Bronchial epithelial cell (primary cell): ENCODE results near the gene NAXE. TPM values are rescaled to one million over a fixed set of nuclear protein-coding genes. Genes with fewer than 3 reads are reported as not detected.

ENCODE experiments used
- DNase-seq: peaks from one replicate; pipeline ENCODE4 v3.0.0-alpha.2; 2010; ENCODE audit warnings: low read depth
- FAIRE-seq: peaks from 2 replicates; lab custom pipeline; 2011; peaks lifted over from hg19 to GRCh38; lab: Jason Lieb, UNC
- H3K27me3 ChIP-seq: 2 replicates; pipeline ENCODE4 v1.5.1; 2011; ENCODE audit warnings: low read length; ENCODE audit not compliant: control insufficient read depth, insufficient read depth
- H3K36me3 ChIP-seq: 2 replicates; pipeline ENCODE4 v1.5.1; 2011; ENCODE audit warnings: low read length; ENCODE audit not compliant: control insufficient read depth, insufficient read depth
- H3K4me3 ChIP-seq: 2 replicates; pipeline ENCODE4 v1.5.1; 2011; ENCODE audit warnings: mild to moderate bottlenecking, low read depth, low read length, control low read depth
- total RNA-seq: library from RNA; depleted of rRNA; stranded (reverse); fragments of >200 nt; gene quantifications from 2 replicates; pipeline ENCODE4 v1.2.1, GENCODE V29; 2014
- TF ChIP-seq, protein P1 (sequence below): IDR thresholded peaks from 2 replicates; pipeline ENCODE4 v1.5.1; 2011; ENCODE audit warnings: mild to moderate bottlenecking, moderate library complexity, low read length, control low read depth, inconsistent platforms; ENCODE audit not compliant: insufficient read depth, severe bottlenecking

The NAXE gene
- total RNA-seq, 1 donor from 2014 or later, result 142 TPM

GRCh38 chr1:156571261-156571852 is 20.2 kb upstream of the NAXE start:
- TF ChIP-seq, protein P1, sequence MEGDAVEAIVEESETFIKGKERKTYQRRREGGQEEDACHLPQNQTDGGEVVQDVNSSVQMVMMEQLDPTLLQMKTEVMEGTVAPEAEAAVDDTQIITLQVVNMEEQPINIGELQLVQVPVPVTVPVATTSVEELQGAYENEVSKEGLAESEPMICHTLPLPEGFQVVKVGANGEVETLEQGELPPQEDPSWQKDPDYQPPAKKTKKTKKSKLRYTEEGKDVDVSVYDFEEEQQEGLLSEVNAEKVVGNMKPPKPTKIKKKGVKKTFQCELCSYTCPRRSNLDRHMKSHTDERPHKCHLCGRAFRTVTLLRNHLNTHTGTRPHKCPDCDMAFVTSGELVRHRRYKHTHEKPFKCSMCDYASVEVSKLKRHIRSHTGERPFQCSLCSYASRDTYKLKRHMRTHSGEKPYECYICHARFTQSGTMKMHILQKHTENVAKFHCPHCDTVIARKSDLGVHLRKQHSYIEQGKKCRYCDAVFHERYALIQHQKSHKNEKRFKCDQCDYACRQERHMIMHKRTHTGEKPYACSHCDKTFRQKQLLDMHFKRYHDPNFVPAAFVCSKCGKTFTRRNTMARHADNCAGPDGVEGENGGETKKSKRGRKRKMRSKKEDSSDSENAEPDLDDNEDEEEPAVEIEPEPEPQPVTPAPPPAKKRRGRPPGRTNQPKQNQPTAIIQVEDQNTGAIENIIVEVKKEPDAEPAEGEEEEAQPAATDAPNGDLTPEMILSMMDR, result no peak
- Histone ChIP-seq H3K4me3 (peak overlapping the region; percentile 54), H3K27me3 (no peaks in the 10 kb centered on the region), H3K36me3 (no peaks in the 10 kb centered on the region)
- FAIRE-seq (no peak), DNase-seq (peak; percentile 93)

GRCh38 chr1:156571919-156572662 is 19.5 kb upstream of the NAXE start, which contains the start of gene IQGAP3:
Gene IQGAP3 (minus strand): TSS chr1:156572565. CDS start chr1:156572529, 36 bp downstream.
- H3K27me3 ChIP-seq, result no peaks in the 10 kb centered on the region
- no peaks in the 10 kb centered on the region for H3K36me3 ChIP-seq
- DNase-seq (peak; percentile 72), FAIRE-seq (no peak)
- TF ChIP-seq, protein P1, result no peak
- H3K4me3 ChIP-seq, result peak within 1 kb of the TSS; percentile 54

DNA sequence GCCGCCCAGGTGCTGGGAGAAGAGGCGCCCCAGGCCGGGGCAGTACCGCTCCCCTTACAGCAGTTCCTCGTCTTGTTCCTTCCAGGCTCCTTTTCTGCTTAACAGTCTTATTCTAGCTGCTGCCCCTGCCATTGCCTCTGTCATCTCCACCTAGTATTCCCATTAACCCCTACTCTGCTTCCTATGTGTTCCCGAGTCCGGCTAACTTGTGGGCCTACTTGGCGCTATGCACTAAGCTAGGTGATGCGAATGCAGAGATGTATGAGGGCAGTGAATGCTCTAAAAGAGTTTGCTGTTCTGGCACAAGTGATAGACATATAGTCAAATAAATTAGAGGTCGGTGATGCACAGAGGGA is 18.9 kb upstream of the NAXE start:
- no peaks in the 10 kb centered on the region for H3K27me3 ChIP-seq
- H3K36me3 ChIP-seq, result no peaks in the 10 kb centered on the region
- H3K4me3 ChIP-seq, result no peak overlapping the region
- TF ChIP-seq, protein P1, result no peak
- DNase-seq (no peak), FAIRE-seq (no peak)

- TF ChIP-seq, protein P1, result no peak
- no peaks in the 10 kb centered on the region for H3K27me3 ChIP-seq
- DNase-seq (no peak), FAIRE-seq (no peak)
- H3K4me3 ChIP-seq, result no peak overlapping the region
- no peaks in the 10 kb centered on the region for H3K36me3 ChIP-seq
Observed at GRCh38 chr1:156574039-156574633, 17.4 kb upstream of the NAXE start.

GRCh38 chr1:156577550-156577949 is 14.0 kb upstream of the NAXE start:
- Histone ChIP-seq H3K4me3 (no peak overlapping the region), H3K27me3 (no peaks in the 10 kb centered on the region), H3K36me3 (no peaks in the 10 kb centered on the region)
- FAIRE-seq (no peak), DNase-seq (no peak)
- TF ChIP-seq, protein P1, result no peak
